ENCODE data around the gene ZMYND19. TPM values are rescaled to one million over a fixed set of nuclear protein-coding genes. Genes with fewer than 3 reads are reported as not detected.

ZMYND19 gene
- total RNA-seq, 2 donors from 2014 or later = 47.8 to 51.0 TPM

DNA sequence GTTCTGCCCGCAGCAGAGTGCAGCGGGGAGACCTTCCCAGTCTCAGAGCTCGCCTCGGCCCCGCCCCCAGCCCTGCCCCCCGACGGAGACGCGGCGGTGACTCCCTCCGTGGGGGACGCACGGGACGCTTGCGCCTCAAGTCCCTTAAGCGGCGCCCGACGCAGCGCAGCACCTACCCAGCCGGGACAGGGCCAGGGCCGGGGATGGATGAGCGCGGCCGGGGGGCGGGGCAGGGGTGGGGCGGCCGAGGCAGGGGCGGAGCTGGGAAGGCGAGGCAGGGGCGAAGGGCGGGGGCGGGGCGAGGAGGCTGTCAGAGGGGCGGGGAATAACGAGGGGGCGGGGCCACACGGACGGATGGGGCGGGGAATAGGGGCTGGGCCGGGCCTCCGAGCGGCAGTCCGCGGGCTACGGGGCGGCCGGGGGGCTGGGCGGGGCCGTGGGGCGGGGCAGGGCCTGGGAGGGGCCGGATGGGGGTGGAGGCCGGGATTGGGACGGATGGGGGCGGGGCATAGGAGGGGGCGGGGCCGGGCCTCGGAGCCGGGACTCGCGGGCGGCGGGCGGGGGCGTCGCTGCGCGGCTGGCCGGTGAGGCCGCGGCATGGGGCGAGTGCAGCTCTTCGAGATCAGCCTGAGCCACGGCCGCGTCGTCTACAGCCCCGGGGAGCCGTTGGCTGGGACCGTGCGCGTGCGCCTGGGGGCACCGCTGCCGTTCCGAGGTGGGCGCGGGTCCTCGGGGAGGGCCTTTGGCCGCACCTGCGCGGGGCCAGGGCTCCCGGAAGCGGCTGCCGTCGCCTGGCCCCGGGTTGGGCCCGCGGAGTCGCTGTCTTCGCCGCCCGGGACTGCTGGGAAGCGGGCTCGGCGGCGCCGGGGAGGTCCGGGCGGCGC lies 15.1 kb upstream of the ZMYND19 start, which contains the start of gene ARRDC1:
Gene ARRDC1 (plus strand): TSS at position 566 of the 884 bp plus-strand sequence. CDS start 32 bp downstream, at position 598.
- WGBS, 2 experiments (ENCODE audit: insufficient coverage in 1 of 2, insufficient read length in 1 of 2) = 0% methylated on average over 13 to 109 of the region's 111 CpGs
- H3K36me3 ChIP-seq (ENCODE audit: control insufficient read depth, insufficient read depth, low read length) = no peaks in the 10 kb centered on the region
- Mint-ChIP-seq H3K36me3 (ENCODE audit: low read depth) (no peaks in the 10 kb centered on the region), H3K27me3 (ENCODE audit: insufficient read depth) (peaks cover 6% of the 10 kb centered on the region), H3K9me3 (no peaks in the 10 kb centered on the region), H3K27ac (no peak within 1 kb of the TSS), H3K4me1 (peaks cover 20% of the 10 kb centered on the region), H3K4me3 (peak within 1 kb of the TSS; percentile 62)
- H3K9ac ChIP-seq (ENCODE audit: extremely low read depth, low read length, poor library complexity, severe bottlenecking) = peak within 1 kb of the TSS; percentile 47
- no peaks in the 10 kb centered on the region for H3K9me3 ChIP-seq (ENCODE audit: control insufficient read depth, low read length)
- H3K4me1 ChIP-seq (ENCODE audit: control insufficient read depth, insufficient read depth, low read length) = no peaks in the 10 kb centered on the region
- no peaks in the 10 kb centered on the region for H3K27me3 ChIP-seq (ENCODE audit: control insufficient read depth, insufficient read depth, low read length, poor library complexity, severe bottlenecking)
- peak within 1 kb of the TSS; percentile 77 for H3K4me3 ChIP-seq (ENCODE audit: low read length)
- peak; percentile 99 for DNase-seq
- TF ChIP-seq, protein P1, sequence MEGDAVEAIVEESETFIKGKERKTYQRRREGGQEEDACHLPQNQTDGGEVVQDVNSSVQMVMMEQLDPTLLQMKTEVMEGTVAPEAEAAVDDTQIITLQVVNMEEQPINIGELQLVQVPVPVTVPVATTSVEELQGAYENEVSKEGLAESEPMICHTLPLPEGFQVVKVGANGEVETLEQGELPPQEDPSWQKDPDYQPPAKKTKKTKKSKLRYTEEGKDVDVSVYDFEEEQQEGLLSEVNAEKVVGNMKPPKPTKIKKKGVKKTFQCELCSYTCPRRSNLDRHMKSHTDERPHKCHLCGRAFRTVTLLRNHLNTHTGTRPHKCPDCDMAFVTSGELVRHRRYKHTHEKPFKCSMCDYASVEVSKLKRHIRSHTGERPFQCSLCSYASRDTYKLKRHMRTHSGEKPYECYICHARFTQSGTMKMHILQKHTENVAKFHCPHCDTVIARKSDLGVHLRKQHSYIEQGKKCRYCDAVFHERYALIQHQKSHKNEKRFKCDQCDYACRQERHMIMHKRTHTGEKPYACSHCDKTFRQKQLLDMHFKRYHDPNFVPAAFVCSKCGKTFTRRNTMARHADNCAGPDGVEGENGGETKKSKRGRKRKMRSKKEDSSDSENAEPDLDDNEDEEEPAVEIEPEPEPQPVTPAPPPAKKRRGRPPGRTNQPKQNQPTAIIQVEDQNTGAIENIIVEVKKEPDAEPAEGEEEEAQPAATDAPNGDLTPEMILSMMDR (conservative IDR thresholded peaks at IDR 0.05) = no peak
- no peak within 1 kb of the TSS for H3K27ac ChIP-seq (ENCODE audit: low read depth, low read length)

DNA sequence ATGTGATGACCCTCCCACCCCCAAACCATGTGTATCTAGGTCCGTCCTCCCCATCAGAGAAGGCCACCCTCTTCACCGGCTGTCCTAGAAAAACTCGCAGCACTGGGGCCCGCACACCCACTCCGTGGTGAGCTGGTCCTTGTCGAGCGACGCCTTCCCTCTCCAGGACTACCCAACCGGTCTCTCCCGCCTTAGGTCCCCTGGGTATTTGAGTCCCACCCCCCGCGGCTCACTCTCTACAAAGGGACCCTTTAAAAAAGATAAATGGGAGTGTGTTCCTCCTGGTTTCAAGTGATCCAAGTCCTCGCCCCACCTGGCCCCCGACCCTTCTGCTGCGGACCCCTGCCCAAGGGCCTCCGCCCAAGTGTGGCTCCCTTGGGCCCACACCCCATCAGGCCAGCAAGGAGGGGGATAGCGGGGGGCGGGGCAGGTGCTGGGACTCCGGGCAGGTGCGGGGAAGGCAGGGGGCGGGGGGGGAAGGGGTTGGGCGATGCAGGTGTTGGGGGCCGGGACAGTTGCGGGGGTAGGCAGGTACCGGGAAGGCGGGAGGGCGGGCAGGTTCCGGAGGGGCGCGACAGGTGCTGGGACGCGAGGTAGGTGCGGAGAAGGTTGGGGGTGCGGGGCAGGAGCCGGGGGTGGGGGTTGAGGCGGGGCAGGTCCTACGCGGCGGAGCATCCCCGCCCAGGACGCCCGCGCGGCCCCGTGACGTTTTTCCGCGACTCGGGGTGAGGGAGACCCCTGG lies 14.2 kb upstream of the ZMYND19 start:
- H3K9ac ChIP-seq (ENCODE audit: extremely low read depth, low read length, poor library complexity, severe bottlenecking) = no peak overlapping the region
- TF ChIP-seq, protein P1 (conservative IDR thresholded peaks at IDR 0.05) = no peak
- DNase-seq = no peak
- no peak overlapping the region for H3K4me3 ChIP-seq (ENCODE audit: low read length)
- no peaks in the 10 kb centered on the region for H3K4me1 ChIP-seq (ENCODE audit: control insufficient read depth, insufficient read depth, low read length)
- H3K27me3 Mint-ChIP-seq (ENCODE audit: insufficient read depth) = peaks cover 6% of the 10 kb centered on the region
- H3K27ac Mint-ChIP-seq = no peak overlapping the region
- H3K27me3 ChIP-seq (ENCODE audit: control insufficient read depth, insufficient read depth, low read length, poor library complexity, severe bottlenecking) = no peaks in the 10 kb centered on the region
- H3K4me1 Mint-ChIP-seq = peaks cover 20% of the 10 kb centered on the region
- peak overlapping the region; percentile 47 for H3K4me3 Mint-ChIP-seq
- H3K36me3 Mint-ChIP-seq (ENCODE audit: low read depth) = no peaks in the 10 kb centered on the region
- no peaks in the 10 kb centered on the region for H3K36me3 ChIP-seq (ENCODE audit: control insufficient read depth, insufficient read depth, low read length)
- no peaks in the 10 kb centered on the region for H3K9me3 ChIP-seq (ENCODE audit: control insufficient read depth, low read length)
- H3K9me3 Mint-ChIP-seq = no peaks in the 10 kb centered on the region
- no peak overlapping the region for H3K27ac ChIP-seq (ENCODE audit: low read depth, low read length)
- 29 to 77% methylated on average over 6 to 42 of the region's 49 CpGs for WGBS, 2 experiments (ENCODE audit: insufficient coverage in 1 of 2, insufficient read length in 1 of 2)

DNA sequence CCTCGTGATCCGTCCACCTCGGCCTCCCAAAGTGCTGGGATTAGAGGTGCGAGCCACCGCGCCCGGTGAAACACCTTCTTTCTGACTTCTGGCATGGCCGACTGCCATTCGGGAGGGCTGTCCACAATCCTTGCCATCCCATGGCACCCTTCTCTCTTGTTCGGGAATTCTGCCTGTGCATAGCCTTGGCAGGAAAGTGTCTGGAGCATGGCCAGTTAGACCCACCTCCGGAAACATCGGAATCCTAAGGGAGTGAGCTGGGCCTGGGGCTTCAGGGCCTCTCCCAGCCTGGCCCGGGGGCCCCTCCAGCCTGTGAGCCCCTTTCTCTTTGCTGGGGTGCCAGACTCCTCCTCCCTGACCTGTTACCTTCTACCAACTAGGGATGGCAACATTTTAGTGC lies 13.6 kb upstream of the ZMYND19 start:
- Mint-ChIP-seq H3K27ac (no peak overlapping the region), H3K36me3 (ENCODE audit: low read depth) (no peaks in the 10 kb centered on the region), H3K4me3 (peak overlapping the region; percentile 47), H3K27me3 (ENCODE audit: insufficient read depth) (peaks cover 7% of the 10 kb centered on the region), H3K9me3 (no peaks in the 10 kb centered on the region), H3K4me1 (peaks cover 20% of the 10 kb centered on the region)
- DNase-seq = no peak
- H3K4me1 ChIP-seq (ENCODE audit: control insufficient read depth, insufficient read depth, low read length) = no peaks in the 10 kb centered on the region
- H3K9me3 ChIP-seq (ENCODE audit: control insufficient read depth, low read length) = no peaks in the 10 kb centered on the region
- 91 to 94% methylated on average over 13 of the region's 13 CpGs for WGBS, 2 experiments (ENCODE audit: insufficient coverage in 1 of 2, insufficient read length in 1 of 2)
- no peaks in the 10 kb centered on the region for H3K36me3 ChIP-seq (ENCODE audit: control insufficient read depth, insufficient read depth, low read length)
- H3K27ac ChIP-seq (ENCODE audit: low read depth, low read length) = no peak overlapping the region
- TF ChIP-seq, protein P1 (conservative IDR thresholded peaks at IDR 0.05) = no peak
- no peak overlapping the region for H3K9ac ChIP-seq (ENCODE audit: extremely low read depth, low read length, poor library complexity, severe bottlenecking)
- H3K27me3 ChIP-seq (ENCODE audit: control insufficient read depth, insufficient read depth, low read length, poor library complexity, severe bottlenecking) = no peaks in the 10 kb centered on the region
- no peak overlapping the region for H3K4me3 ChIP-seq (ENCODE audit: low read length)

Data from endodermal cell (in vitro differentiated cells).